Keratinocyte (primary cell): ENCODE data around the gene NEURL1. TPM values are rescaled to one million over a fixed set of nuclear protein-coding genes. Genes with fewer than 3 reads are reported as not detected.

ENCODE experiments used
- DNase-seq: peaks from one replicate; pipeline ENCODE4 v3.0.0-alpha.2; 2011; ENCODE audit warnings: low read depth, missing footprints, low spot score
- FAIRE-seq: peaks from 2 replicates; lab custom pipeline; 2011; peaks lifted over from hg19 to GRCh38; lab: Jason Lieb, UNC
- H2AFZ ChIP-seq: 2 replicates; pipeline ENCODE4 v1.6.0; 2012; ENCODE audit warnings: low read length, control low read depth, inconsistent platforms; ENCODE audit not compliant: control insufficient read depth
- H3K27ac ChIP-seq: 2 replicates; pipeline ENCODE4 v1.5.1; 2011; ENCODE audit warnings: low read length; ENCODE audit not compliant: control insufficient read depth, insufficient read depth
- H3K27me3 ChIP-seq: 3 replicates; pipeline ENCODE4 v1.6.0; 2011; ENCODE audit warnings: low read length; ENCODE audit not compliant: control insufficient read depth, insufficient read depth; ENCODE audit errors: extremely low read depth
- H3K36me3 ChIP-seq, 2 experiments: 2 replicates in 1 of 2; 3 replicates in 1 of 2; pipeline ENCODE4 v1.5.1; 2011; ENCODE audit warnings: low read length in 2 of 2, mild to moderate bottlenecking in 1 of 2; ENCODE audit not compliant: control insufficient read depth in 2 of 2, insufficient read depth in 2 of 2; ENCODE audit errors: extremely low read depth in 1 of 2
- H3K4me1 ChIP-seq: 3 replicates; pipeline ENCODE4 v1.5.1; 2011; ENCODE audit warnings: low read length; ENCODE audit not compliant: control insufficient read depth, insufficient read depth; ENCODE audit errors: extremely low read depth
- H3K4me2 ChIP-seq: 3 replicates; pipeline ENCODE4 v1.6.0; 2011; ENCODE audit warnings: low read depth, low read length; ENCODE audit not compliant: control insufficient read depth, insufficient read depth; ENCODE audit errors: extremely low read depth
- H3K4me3 ChIP-seq, 3 experiments: fragments of 200-600 bp in 1 of 3; sonication (generic) in 1 of 3; 2 replicates in 2 of 3; 3 replicates in 1 of 3; pipeline ENCODE4 v1.5.1; 2011 to 2016; ENCODE audit warnings: low read length in 3 of 3, mild to moderate bottlenecking in 3 of 3, control low read depth in 2 of 3, inconsistent platforms in 1 of 3, low read depth in 1 of 3, mixed read lengths in 1 of 3, mixed run types in 1 of 3, moderate library complexity in 1 of 3; ENCODE audit not compliant: control insufficient read depth in 2 of 3, insufficient read depth in 2 of 3; ENCODE audit errors: extremely low read depth in 1 of 3
- H3K79me2 ChIP-seq: 2 replicates; pipeline ENCODE4 v1.6.0; 2012; ENCODE audit warnings: low read length; ENCODE audit not compliant: control insufficient read depth, insufficient read depth
- H3K9ac ChIP-seq: 3 replicates; pipeline ENCODE4 v1.6.0; 2011; ENCODE audit warnings: low read length; ENCODE audit not compliant: control insufficient read depth, insufficient read depth; ENCODE audit errors: extremely low read depth
- H3K9me1 ChIP-seq: 3 replicates; pipeline ENCODE4 v1.6.0; 2011; ENCODE audit warnings: low read length; ENCODE audit not compliant: control insufficient read depth, insufficient read depth; ENCODE audit errors: extremely low read depth
- H3K9me3 ChIP-seq: 2 replicates; pipeline ENCODE4 v1.5.1; 2012; ENCODE audit warnings: low read depth, low read length; ENCODE audit not compliant: control insufficient read depth
- H4K20me1 ChIP-seq: 3 replicates; pipeline ENCODE4 v1.6.0; 2011; ENCODE audit warnings: low read length; ENCODE audit not compliant: control insufficient read depth, insufficient read depth; ENCODE audit errors: extremely low read depth
- CTCF ChIP-seq, 3 experiments: IDR thresholded peaks in 1 of 3; conservative IDR thresholded peaks in 1 of 3; optimal IDR thresholded peaks in 1 of 3; 2 replicates in 2 of 3; 3 replicates in 1 of 3; pipeline versions ENCODE3 to v1.5.1; 2011; ENCODE audit warnings: low read length in 3 of 3, mild to moderate bottlenecking in 3 of 3, moderate library complexity in 2 of 3, control low read depth in 1 of 3, inconsistent platforms in 1 of 3; ENCODE audit not compliant: insufficient read depth in 2 of 3; ENCODE audit errors: extremely low read depth in 1 of 3
- EZH2 ChIP-seq: IDR thresholded peaks from one replicate; pipeline ENCODE4 v1.6.1; 2012; ENCODE audit warnings: inconsistent platforms, mild to moderate bottlenecking, low read length, moderate library complexity
- dilution Hi-C: fragments of 300-500 bp; cut with MboI; formaldehyde crosslinking; loops from one replicate; pipeline ENCODE4 v1.7.0; 2020; ENCODE audit warnings: low sequenced_read_pairs; ENCODE audit not compliant: extremely low pct_ligation_motif_present
- polyA plus RNA-seq, 5 experiments: library from polyadenylated mRNA; depleted of rRNA in 3 of 5; stranded (reverse) in 3 of 5; stranded (forward) in 1 of 5; unstranded in 1 of 5; fragments of >200 nt; gene quantifications; 1 replicate in 1 of 5; 2 replicates in 3 of 5; 3 replicates in 1 of 5; pipeline versions ENCODE4 v1.2.1 to v1.2.3, GENCODE V29; 2011 to 2012; ENCODE audit warnings: missing spikeins in 2 of 5, low read depth in 1 of 5, low replicate concordance in 1 of 5

The NEURL1 gene
- polyA plus RNA-seq, 1 donor (not counting 4 experiments of a cell fraction or from before 2014, with no cell fraction given): 0.03 TPM

- no peaks in the 10 kb centered on the region for H3K79me2 ChIP-seq
- H3K27ac ChIP-seq: no peak overlapping the region
- H3K27me3 ChIP-seq: no peaks in the 10 kb centered on the region
- DNase-seq (no peak), FAIRE-seq (no peak)
- H3K36me3 ChIP-seq: peaks cover 19 to 22% of the 10 kb centered on the region in 2 experiments
- H3K9me1 ChIP-seq: no peaks in the 10 kb centered on the region
- H3K4me3 ChIP-seq: no peak overlapping the region
- no peak for TF ChIP-seq CTCF (optimal IDR thresholded peaks at IDR 0.05 in 1 of 3, IDR thresholded peaks at IDR 0.05 in 1 of 3, conservative IDR thresholded peaks at IDR 0.05 in 1 of 3; ENCODE audit: extremely low read depth in 1 of 3, insufficient read depth in 2 of 3, low read length in 3 of 3)
- no peak for TF ChIP-seq EZH2
- H3K9me3 ChIP-seq: no peaks in the 10 kb centered on the region
- H4K20me1 ChIP-seq: peaks cover 8% of the 10 kb centered on the region
- no peak overlapping the region for H3K9ac ChIP-seq
- H3K4me1 ChIP-seq: no peaks in the 10 kb centered on the region
- no peak overlapping the region for H3K4me2 ChIP-seq
- dilution Hi-C loops: no loop called here
- H2AFZ ChIP-seq: no peak overlapping the region
These were observed 102.6 kb downstream of the NEURL1 start for GRCh38 chr10:103595933-103596726.

GRCh38 chr10:103597003-103597402 is 103.5 kb downstream of the NEURL1 start:
- Histone ChIP-seq H3K27ac (no peak overlapping the region), H3K79me2 (no peaks in the 10 kb centered on the region), H3K9me1 (no peaks in the 10 kb centered on the region), H3K4me3 (no peak overlapping the region), H2AFZ (no peak overlapping the region), H3K4me2 (no peak overlapping the region), H3K9ac (no peak overlapping the region), H3K27me3 (no peaks in the 10 kb centered on the region), H4K20me1 (peaks cover 8% of the 10 kb centered on the region), H3K4me1 (no peaks in the 10 kb centered on the region), H3K9me3 (no peaks in the 10 kb centered on the region), H3K36me3 (peaks cover 26 to 31% of the 10 kb centered on the region in 2 experiments)
- dilution Hi-C loops: no loop called here
- TF ChIP-seq CTCF (optimal IDR thresholded peaks at IDR 0.05 in 1 of 3, IDR thresholded peaks at IDR 0.05 in 1 of 3, conservative IDR thresholded peaks at IDR 0.05 in 1 of 3; ENCODE audit: extremely low read depth in 1 of 3, insufficient read depth in 2 of 3, low read length in 3 of 3): no peak
- TF ChIP-seq EZH2: no peak
- FAIRE-seq (no peak), DNase-seq (no peak)
